ENCODE measurements around the gene FOXQ1. TPM values are rescaled to one million over a fixed set of nuclear protein-coding genes. Genes with fewer than 3 reads are reported as not detected.

Gene FOXQ1, protein sequence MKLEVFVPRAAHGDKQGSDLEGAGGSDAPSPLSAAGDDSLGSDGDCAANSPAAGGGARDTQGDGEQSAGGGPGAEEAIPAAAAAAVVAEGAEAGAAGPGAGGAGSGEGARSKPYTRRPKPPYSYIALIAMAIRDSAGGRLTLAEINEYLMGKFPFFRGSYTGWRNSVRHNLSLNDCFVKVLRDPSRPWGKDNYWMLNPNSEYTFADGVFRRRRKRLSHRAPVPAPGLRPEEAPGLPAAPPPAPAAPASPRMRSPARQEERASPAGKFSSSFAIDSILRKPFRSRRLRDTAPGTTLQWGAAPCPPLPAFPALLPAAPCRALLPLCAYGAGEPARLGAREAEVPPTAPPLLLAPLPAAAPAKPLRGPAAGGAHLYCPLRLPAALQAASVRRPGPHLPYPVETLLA
- polyA plus RNA-seq (ENCODE audit: insufficient read length): not detected

DNA sequence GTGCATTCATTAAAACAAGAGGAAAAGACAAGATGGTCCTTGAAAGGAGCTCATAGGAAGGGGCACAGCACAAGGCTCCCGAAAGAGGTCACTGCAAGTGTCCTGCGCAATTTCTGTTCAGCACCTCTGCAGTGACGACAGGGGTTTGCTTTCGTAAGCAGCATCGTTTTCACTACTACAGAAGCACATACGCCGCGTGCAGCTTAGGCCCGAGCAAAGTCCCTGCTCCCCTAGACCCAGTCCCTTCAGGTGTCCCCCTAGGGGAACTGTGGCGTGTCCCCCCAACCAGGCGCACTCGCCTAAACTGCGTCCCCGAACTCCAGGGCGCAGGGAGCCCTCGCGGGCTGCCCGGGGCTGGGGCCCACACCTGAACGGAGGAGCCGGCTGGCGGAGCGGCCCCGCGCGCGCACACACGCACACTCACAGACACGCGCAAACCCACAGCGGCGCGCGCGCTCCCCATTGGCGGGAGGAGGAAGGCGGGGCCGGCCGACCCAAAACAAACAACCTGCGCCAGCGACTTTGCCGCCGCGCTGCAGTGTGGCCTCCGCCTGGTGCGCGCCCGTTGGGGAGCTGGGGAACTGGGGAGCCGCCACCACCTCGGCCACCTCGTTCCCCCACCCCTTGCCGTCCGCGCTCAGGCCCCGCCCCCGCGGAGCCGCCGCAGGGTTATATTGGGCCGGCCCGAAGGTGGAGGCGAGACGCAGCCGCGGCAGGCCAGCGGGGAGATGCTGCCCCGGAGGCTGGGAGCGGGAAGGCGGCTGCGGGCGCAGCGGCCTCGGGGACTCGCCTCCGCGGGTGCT, at the start of gene FOXQ1:
Gene FOXQ1, plus strand, starts transcription at position 699 of the 803 bp plus-strand sequence. CDS start 607 bp downstream, outside the sequence.
- no peak for DNase-seq (ENCODE audit: low read depth)

DNA sequence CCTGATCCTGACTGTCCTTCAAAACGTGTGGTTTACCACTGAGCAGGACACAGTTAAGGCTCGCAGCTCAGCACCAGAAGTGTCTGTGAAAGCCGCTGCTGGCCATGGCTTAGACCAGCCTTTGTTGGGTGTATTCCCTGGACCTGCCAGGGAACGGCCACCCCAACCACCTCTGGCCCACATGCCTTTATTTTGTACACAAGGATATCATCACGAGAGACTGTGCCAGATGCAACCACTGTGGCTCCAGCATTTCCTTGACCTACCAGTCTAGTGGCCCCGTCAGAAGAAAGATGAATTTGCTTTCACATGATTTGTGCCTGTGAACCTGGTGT, 49.2 kb upstream of the FOXQ1 start:
- DNase-seq (ENCODE audit: low read depth): no peak

DNA sequence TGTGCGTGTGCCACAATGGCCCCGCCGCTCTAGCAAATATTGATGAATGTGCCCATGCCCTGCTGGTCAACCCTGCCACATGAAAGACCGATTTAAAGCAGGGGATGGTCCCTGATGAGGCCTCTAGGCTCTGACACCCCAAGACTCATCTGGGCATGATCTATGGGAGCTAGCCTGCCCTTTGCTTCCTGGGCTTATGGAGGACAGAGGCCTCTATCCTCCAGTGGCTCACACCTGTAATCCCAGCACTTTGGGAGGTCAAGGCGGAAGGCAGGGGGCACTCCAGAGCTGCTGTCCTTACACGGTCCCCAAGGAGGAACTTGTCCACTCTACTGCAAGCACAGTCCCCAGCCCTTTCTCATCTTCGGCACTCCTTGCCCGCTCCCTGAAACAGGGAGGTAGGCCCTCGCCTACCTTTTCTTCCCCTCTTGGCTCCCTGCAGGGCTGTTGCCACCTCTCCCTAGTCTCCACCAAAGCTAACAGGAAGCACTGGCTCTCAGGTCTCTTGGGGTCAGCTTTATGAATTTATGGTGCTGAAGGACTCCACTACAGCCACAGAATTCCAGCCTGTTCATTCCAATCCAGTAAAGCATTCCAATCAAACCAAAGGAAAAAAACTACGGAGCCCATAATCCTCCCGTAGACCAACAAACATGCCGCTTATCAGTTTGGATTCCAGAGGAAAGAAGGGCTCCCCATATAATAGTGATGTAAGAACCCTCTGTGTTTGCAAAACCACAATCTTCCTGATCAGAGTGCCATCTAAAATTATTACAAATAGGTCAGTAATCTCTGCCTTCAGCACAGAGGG, 48.7 kb upstream of the FOXQ1 start:
- no peak for DNase-seq (ENCODE audit: low read depth)

DNA sequence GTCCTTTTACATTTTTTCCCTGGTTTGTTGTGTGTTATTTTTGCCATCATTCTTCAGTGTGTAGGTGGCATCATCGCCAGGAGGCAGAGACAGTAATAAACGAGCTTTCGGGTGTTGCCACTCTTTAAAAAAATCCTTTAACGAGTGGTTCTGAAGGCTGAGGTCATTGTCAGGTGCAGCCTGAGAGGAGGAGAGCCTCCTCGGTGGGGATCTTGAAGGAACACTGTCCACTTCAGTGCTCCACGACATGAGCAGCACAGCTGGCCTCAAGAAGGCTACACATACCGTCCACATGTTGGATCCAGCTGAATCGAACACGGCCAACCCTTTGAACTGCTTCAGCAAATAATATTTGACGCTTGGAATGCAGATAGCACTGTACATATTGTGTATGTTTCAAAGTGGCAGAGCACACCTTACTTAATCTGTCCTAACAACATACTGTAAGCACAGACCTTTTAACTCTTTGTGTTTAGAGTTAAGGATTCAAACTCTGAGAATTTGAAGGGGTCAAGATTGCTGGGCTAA, 48.0 kb upstream of the FOXQ1 start:
- no peak for DNase-seq (ENCODE audit: low read depth)

DNA sequence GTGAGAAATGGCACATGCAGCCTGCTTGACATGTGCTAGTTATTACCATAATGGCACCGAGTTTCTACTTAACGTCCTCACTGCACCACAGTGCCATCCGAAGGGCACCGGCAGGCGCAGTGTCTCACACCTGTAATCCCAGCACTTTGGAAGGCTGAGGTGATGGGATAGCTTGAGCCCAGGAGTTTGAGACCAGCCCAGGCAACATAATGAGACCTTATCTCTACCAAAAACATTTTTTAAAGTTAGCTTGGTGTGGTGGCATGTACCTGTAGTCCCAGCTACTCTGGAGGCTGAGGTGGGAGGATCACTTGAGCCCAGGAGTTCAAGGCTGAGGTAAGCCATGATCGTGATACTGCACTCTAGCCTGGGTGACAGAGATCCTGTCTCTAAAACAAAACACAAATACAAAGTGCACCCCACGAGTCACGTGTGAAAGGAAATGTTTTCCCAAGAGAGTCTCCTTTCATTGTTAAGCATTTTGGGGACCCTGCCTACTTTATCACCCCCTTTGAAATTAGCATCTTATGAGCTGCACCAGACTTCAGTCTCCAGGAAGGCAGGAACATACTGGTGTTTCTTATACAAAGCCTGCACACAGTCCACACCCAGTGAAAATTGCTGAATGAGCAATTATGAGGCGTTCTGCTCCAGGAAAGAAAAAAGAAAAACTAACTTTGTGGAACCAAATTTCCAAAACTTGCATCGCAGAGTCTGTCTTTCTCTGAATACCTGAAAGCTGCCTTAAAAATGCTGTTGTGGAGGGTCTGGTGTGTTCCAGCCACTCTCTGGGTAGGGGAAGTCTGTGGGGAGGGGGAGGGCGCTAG, 47.1 kb upstream of the FOXQ1 start:
- DNase-seq (ENCODE audit: low read depth): no peak

DNA sequence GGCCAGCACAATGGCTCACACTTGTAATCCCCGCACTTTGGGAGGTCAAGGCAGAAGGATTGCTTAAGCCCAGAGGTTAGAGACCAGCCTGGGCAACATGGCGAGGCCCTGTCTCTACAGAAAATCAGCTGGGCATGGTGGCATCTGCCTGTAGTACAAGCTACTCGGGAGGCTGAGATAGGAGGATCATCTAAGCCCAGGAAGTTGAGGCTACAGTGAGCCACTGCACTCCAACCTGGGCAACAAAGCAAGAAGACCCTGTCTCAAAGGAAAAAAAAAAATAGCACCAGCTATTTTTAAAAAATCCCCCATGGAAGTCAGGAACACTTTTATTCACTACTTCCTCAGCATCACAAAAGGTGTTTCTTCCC, 45.2 kb upstream of the FOXQ1 start:
- no peak for DNase-seq (ENCODE audit: low read depth)

DNA sequence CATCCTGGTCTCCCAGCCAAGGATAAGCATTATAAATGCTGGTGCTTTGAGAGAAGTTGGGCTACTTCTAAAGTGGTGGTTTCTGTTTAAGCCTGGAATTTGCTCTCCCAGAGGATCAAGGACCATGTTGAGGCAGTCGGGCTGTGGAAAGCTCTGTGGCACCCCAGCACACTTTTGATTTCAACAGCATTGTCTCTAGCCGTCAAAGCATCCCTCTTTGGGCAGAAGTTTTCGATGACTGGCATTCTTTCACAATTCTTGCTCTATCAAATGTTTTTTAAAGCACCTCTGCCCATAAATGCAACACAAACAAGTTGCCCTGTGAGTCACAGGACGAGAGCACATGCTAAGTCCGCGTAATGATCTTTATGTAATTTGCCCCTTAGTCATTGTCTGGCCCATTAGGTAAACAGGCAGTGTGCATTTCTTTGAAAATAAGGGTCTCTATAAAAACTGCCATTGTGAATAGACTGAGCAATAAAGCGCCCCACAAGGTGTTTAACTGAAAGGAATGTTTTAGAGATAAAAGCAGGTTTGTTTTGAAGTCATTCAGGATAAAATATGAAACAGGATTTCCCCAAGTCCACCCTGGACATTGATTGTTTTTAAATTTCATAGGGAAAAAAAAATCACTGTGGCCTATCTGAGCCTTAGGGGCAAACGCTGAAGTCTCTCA, 44.7 kb upstream of the FOXQ1 start:
- DNase-seq (ENCODE audit: low read depth): no peak

DNA sequence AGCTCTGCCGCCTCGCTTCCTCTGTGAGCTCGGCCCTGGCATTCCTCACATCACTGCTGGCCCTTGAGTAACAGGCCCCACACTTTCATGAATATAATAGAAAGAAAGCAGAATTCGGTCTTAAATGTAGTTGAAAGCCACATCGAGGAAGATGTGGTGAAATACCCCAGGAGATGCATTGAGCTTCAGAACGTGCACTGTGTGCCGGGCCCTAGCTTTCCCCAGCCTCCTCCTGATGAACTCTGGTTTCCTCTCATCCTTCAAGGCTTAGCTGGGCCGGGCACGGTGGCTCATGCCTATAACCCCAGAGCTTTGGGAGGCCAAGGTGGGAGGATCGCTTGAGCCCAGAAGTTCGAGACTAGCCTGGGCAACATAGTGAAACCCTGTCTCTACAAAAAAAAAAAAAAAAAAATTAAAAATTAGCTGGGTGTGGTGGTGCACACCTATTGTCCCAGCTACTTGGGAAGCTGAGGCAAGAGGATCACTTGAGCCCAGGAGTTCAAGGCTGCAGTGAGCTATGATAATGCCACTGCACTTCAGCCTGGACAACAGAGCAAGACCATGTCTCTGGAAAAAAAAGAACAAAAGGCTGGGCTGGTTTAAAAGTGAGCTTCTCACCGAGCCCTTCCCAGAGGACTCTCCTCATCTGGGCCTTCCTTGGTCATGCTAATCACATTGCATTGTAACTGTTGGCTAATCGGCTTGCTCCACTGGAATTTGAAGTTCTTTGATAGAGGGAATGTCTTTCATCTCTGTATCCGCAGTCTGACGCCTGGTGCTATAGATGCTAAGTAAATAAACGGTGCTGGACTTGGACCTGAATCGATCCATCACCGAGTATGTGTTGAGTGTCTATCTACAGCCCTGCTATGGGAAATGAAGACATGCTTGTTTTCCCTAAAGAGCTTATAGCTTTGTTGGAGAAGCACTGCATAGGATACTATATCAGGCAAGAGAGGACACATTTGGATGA, 43.8 kb upstream of the FOXQ1 start:
- no peak for DNase-seq (ENCODE audit: low read depth)

DNA sequence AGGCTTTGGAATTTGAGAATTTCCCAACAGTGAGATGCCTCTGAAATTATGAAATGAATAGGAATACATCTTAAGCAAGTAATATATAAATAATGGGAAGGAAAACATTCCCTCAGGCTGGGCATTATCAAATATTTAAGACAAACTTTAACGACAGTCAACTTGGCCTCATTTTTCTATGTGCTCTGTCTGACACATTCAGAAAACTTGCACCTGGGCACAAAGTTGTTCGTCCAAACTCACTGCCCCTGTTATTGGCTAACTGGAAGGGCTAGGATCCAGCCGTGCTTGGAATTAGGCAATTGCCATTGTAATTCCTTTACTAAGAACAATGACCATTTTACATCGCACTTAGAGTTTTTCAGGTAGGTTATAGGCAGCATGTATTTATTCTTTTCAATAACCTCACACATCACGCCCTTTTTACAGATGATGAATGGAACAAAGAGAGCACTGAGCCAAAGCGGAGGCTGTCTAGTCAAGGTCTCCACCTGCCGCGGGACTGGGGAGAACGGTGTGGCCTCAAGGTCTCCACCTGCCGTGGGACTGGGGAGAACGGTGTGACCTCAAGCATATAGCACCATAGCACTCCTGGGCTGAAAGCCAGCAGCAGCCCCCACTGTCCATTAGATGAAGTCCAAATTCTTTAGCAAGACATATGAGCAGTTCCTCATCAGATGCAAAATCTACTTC, 40.7 kb upstream of the FOXQ1 start:
- DNase-seq (ENCODE audit: low read depth): no peak

DNA sequence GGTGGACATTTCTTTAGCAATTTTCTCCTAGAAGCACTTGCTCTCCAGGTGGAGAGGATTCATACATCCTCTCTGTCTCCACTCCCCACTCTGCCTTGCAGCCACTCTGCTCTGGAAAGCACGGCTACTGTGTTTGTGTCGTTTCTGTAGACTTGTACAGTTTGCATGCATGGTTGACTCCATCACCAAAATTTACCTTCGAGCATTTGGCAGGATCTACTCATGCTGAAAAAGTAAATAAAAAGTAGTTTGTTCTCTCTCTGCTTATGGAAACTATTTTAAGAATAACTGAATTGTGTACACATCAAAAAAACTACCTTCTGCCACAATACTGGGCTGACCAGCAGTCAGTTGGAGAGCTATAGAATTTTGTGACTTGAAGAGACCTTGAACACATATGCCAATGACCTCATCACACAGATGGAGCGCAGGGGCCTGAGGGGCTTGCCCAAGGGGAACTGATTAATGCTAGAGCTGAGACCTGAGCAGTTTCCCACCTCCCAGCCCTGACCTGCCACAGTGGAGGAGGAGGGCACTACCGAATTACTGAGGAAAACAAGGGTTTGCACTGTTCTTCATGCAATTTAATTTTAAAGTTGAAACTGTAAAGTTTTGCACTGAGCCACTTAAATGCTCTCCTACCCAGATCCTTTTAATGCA, 33.7 kb upstream of the FOXQ1 start:
- DNase-seq (ENCODE audit: low read depth): no peak

DNA sequence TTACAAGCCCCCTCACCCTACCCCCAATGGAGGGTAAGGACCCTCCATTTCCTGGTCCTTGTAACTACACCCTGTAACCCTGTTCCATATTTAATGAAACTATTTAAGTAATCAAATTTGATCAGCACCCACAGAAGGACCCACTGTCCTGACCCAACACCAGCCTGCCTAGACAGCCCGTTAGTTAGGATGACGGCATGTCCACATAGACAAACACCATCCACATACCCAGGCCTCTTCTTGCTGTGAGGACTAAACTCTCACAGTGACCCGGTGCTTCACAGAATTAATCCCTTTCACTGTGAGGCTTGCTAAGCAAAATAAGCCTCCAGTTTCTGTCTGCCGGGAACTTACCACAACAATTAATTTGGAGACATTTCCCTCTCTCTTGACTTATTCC, 32.8 kb upstream of the FOXQ1 start:
- DNase-seq (ENCODE audit: low read depth): no peak

DNA sequence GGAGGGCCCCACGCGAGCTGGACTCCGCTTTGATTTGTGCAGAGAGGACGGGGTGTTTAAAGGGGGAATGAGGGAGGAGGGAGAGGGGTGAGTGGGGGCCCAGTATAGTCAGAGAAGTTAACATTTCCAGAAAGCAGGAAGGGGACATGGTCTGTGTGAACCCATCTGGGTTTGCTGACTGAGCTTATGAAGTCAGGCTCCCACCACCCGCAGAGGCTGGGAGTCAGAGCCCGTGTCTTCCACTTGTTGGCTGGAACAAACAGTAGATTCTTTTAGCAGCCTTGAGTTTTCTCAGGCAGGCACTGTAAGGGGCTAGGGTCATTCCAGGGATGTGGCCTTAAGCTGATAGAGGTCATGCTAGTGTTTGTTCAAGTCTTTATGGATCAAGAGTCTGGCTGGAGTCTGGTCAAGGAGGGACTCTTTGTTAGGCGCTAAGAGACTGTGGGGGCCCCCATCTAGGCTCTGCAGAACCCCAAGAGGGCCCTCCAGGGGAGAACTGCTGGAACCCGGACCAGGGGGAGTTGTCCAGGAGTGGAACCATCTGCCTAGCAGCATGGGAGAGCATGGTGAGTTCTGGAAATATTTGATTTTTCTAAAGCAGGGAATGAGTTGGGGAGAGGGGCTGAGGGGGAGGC, 31.1 kb upstream of the FOXQ1 start:
- no peak for DNase-seq (ENCODE audit: low read depth)

DNA sequence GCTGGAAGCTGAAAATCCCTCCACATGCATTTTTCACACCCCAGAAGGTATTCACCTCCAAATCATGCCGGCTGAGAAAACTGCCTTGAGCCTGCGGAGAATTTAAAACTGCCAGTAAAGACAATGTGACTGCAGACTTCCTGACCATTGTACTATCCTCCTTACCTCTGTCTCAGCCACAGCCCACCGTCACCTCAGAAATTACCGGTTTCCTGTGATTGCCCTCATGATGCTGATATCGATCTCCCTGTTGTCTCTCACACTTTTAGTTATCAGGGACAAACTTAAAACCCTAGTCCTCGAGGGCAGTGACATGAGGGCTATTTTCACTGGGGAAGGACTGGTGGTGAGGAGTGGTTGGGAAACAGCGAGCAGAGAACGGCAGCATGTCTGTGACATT, 30.2 kb upstream of the FOXQ1 start:
- DNase-seq (ENCODE audit: low read depth): no peak

DNA sequence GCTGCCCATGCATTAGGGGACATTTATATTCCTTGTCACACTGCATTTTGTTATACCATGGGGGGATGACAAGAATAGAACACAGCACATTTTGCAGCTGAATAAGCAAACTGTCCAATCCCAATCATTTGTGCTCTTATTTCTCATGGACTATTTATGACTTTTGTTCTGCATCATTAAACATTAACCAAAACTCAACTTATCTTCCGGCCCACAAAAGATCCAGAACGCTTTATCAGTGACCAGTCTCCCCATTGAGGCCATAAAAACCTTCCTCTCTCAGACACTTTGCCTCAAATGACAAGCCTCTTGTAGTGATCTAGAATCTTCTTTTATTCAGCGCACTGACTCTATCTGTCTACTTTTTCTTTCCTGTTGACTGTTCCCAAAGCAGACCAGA, 28.4 kb upstream of the FOXQ1 start:
- DNase-seq (ENCODE audit: low read depth): no peak

DNA sequence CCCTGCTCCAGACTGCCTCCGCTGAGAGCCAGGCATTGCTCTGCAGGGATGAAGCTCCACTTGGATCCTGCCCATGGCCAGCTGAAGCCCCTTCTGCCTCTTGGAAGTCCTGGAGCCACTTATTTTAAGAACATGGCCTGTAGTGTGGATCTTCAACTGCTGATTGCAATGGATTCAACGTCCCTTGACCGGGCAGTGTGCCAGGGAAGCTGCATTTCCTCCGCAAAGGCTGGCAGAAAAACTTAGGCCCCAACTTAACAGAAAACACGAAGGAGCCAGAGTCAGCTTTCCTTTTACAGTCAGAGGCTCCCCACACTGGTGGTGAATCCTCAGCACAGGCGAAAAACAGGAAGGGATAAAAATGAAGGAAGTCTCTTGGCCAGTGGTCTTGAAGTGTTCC, 26.3 kb upstream of the FOXQ1 start:
- no peak for DNase-seq (ENCODE audit: low read depth)

DNA sequence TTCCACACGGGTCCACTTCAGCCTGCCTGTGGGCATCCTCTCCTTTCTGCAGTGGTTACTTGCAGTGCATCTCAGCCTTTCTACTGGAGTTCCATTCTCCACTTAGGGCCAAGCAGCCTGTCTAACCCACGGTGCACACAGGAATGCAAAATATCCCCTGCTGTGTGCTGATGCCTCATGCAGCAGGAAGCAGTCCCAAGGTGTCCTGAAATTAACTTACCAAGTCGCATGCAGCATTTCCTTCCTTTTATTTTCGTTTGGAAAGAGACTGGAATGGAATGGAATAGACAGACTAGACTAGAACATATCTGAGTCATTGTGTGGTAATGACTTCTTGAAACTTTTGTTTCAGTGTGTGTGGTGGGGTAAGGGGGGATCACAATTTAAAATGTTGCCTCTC, 25.9 kb upstream of the FOXQ1 start:
- DNase-seq (ENCODE audit: low read depth): no peak

DNA sequence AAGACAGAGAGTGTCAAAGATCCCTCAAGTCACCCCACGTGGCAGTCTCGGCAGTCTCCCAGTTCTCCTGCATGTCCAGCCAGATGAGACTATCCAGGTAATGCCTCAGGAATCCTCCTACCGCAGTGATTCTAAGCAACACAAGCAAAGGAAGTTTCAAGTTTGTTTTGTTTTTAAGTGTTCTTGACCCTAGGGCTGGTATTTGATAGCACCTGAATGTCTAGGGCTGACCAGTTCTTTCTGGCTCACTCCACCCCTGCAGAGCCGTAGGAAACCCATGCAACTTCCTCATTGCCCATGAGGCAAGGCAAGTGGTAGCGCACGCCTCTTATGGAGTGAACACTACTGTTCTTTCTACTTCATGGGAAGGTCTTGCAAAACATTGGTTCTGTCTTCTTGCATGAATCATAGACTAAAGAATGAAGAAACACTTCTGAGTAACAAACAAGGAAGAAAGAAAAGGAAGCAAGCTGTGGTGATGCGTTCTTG, 24.8 kb upstream of the FOXQ1 start:
- no peak for DNase-seq (ENCODE audit: low read depth)

DNA sequence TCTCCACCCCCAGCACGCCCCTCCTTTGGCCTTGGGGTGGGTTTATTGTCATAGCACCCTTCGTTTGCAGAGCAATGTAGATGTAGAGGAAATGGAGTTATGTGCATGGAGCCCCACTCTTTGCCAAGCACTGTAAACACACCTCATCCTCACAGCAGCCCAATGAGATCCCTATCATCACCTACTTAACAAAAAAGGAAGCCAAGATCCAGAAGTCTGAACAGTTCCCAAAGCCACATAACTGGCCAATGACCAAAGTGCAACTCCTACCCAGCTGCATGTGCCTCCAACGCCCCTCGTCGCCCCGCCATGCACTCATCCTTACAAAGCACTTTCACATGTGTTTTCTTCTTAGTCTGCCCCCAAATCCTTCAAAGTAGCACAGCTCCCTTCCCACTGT, 21.8 kb upstream of the FOXQ1 start:
- no peak for DNase-seq (ENCODE audit: low read depth)
